ENCODE data around the gene PLA2G4A. TPM values are rescaled to one million over a fixed set of nuclear protein-coding genes. Genes with fewer than 3 reads are reported as not detected.

Gene PLA2G4A
- total RNA-seq, 1 experiment from 2014 or later = not detected

Other genes starting within 250 kb of the PLA2G4A start
- gene PTGS2, start 148.5 kb upstream of the PLA2G4A start, total RNA-seq (2021; ENCODE audit: unreplicated experiment) = not detected